Heart left ventricle (tissue), 13 donors: ENCODE results near the gene ITIH2.

ENCODE experiments used
- CTCF ChIP-seq, 12 donors: fragments of 200-600 bp; sonication (generic) in 4 of 12; IDR thresholded peaks; one replicate each; pipeline versions ENCODE4 v1.5.0 to v1.8.0; 2018 to 2022; ENCODE audit warnings: antibody characterized with exemption in 12 of 12, mild to moderate bottlenecking in 5 of 12
- POLR2A ChIP-seq, 2 donors: fragments of 450-650 bp; IDR thresholded peaks; one replicate each; pipeline ENCODE4 v1.6.1; 2017; ENCODE audit warnings: antibody characterized with exemption in 2 of 2, mild to moderate bottlenecking in 2 of 2, moderate library complexity in 2 of 2
- donor health status: ischemic (EF 13 %, LVEDD 7.1; RV severe dilation, severe dysfunction).
- donor health status: DM: no; HTN: yes; CAD: no.
- donor health status: DM: no; HTN: no; CAD: no.
- donor health status: ischemic (EF 25% LVEDD 6.9; RV normal size, moderate dysfunction).
- donor health status: ischemic (EF 25% LVEDD 5.7; RV mildly dilated, moderate dysfunction).
- donor health status: ischemic (EF 35%, LVEDD 5.7; RV mildly dilated, moderate dysfunction).
- donor health status: nonischemic (EF 11% LVEDD 7.7; RV severe dilation, severe dysfunction).
- donor health status: DM: yes; HTN: yes; CAD: no.
- donor health status: PGD.
- donor health status: ischemic (EF 29% LVEDD 5.4; RV normal size, mild dysfunction).
- donor health status: nonischemic (EF 23%, LVEDD 6.1; RV moderate dilation, normal function).

- no peak for TF ChIP-seq CTCF (IDR thresholded peaks at IDR 0.05)
- TF ChIP-seq POLR2A (IDR thresholded peaks at IDR 0.05) = peak; percentile 63 to 89
Measured at GRCh38 chr10:7787857-7788638, 84.9 kb downstream of the ITIH2 start, which contains the start of the genes ATP5F1C and KIN.
